SK-N-SH (cell line): ENCODE measurements around the gene MBD2. TPM values are rescaled to one million over a fixed set of nuclear protein-coding genes. Genes with fewer than 3 reads are reported as not detected.

Experiments used
- CTCF ChIA-PET: fragments of 300-600, 350-600 bp; formaldehyde crosslinking; extraction: SDS; loops from one replicate; lab custom pipeline; 2021; lab: Yijun Ruan, JAX
- POLR2A ChIA-PET: fragments of 350-600 bp; sonication (Branson Sonifier 250); formaldehyde crosslinking; extraction: SDS; loops from one replicate; lab custom pipeline; 2020; ENCODE audit warnings: antibody characterized with exemption, inconsistent platforms; lab: Yijun Ruan, JAX
- DNase-seq: peaks from one replicate; pipeline ENCODE4 v3.0.0; 2012
- H2AFZ ChIP-seq: fragments of 200-600 bp; sonication (generic); 2 replicates; pipeline ENCODE4 v1.8.1; 2016; ENCODE audit warnings: antibody characterized with exemption, mild to moderate bottlenecking, low read depth
- H3F3A ChIP-seq: fragments of 200-600 bp; sonication (generic); replicated peaks from 2 replicates; pipeline ENCODE3; 2016; ENCODE audit warnings: antibody characterized with exemption, mild to moderate bottlenecking; ENCODE audit not compliant: insufficient read depth
- H3K27ac ChIP-seq, 2 experiments: fragments of 200-500 bp in 1 of 2; fragments of 200-600 bp in 1 of 2; sonication (Bioruptor generic) in 1 of 2; sonication (generic), shearing (Covaris generic) in 1 of 2; 2 replicates each; pipeline versions ENCODE4 v1.5.1 to v1.6.1; 2014 to 2016; ENCODE audit warnings: low read depth in 2 of 2, inconsistent platforms in 1 of 2, low read length in 1 of 2, mild to moderate bottlenecking in 1 of 2, mixed read lengths in 1 of 2
- H3K27me3 ChIP-seq: fragments of 200-600 bp; sonication (generic), shearing (Covaris generic); 2 replicates; pipeline ENCODE4 v1.6.1; 2016; ENCODE audit warnings: mixed run types; ENCODE audit not compliant: insufficient read depth
- H3K36me3 ChIP-seq, 2 experiments: fragments of 200-500 bp in 1 of 2; fragments of 200-600 bp in 1 of 2; sonication (Bioruptor generic) in 1 of 2; sonication (generic) in 1 of 2; replicated peaks in 1 of 2; 2 replicates each; pipeline versions ENCODE3 to v1.5.1; 2014 to 2016; ENCODE audit warnings: low read length in 1 of 2, mild to moderate bottlenecking in 1 of 2; ENCODE audit not compliant: insufficient read depth in 2 of 2, control insufficient read depth in 1 of 2
- H3K4me1 ChIP-seq, 2 experiments: fragments of 200-500 bp in 1 of 2; fragments of 200-600 bp in 1 of 2; sonication (Bioruptor generic) in 1 of 2; sonication (generic), shearing (Covaris generic) in 1 of 2; 2 replicates each; pipeline versions ENCODE4 v1.5.1 to v1.6.1; 2014 to 2016; ENCODE audit warnings: low read depth in 1 of 2, low read length in 1 of 2, mixed run types in 1 of 2; ENCODE audit not compliant: insufficient read depth in 2 of 2, control insufficient read depth in 1 of 2
- H3K4me2 ChIP-seq: fragments of 200-600 bp; sonication (generic), shearing (Covaris generic); 2 replicates; pipeline ENCODE4 v1.6.1; 2017; ENCODE audit warnings: mixed run types
- H3K4me3 ChIP-seq, 2 experiments: fragments of 200-500 bp in 1 of 2; fragments of 200-600 bp in 1 of 2; sonication (Bioruptor generic) in 1 of 2; sonication (generic), shearing (Covaris generic) in 1 of 2; 2 replicates each; pipeline versions ENCODE4 v1.5.1 to v1.8.1; 2014 to 2016; ENCODE audit warnings: low read depth in 2 of 2, inconsistent platforms in 1 of 2, low read length in 1 of 2, mild to moderate bottlenecking in 1 of 2, mixed read lengths in 1 of 2, moderate library complexity in 1 of 2
- H3K79me2 ChIP-seq: fragments of 200-600 bp; sonication (generic); 2 replicates; pipeline ENCODE4 v1.8.1; 2017; ENCODE audit warnings: mild to moderate bottlenecking; ENCODE audit not compliant: insufficient read depth
- H3K9ac ChIP-seq: fragments of 200-600 bp; sonication (generic); 2 replicates; pipeline ENCODE4 v1.6.1; 2017; ENCODE audit warnings: mixed run types
- H3K9me2 ChIP-seq: fragments of 200-600 bp; sonication (generic); 2 replicates; pipeline ENCODE4 v1.6.1; 2017; ENCODE audit warnings: mixed run types
- H3K9me3 ChIP-seq: fragments of 200-600 bp; sonication (generic); 2 replicates; pipeline ENCODE4 v1.6.1; 2017; ENCODE audit warnings: mixed run types, mild to moderate bottlenecking, moderate library complexity
- H4K20me1 ChIP-seq: fragments of 200-600 bp; sonication (generic); 2 replicates; pipeline ENCODE4 v1.6.1; 2017; ENCODE audit warnings: mild to moderate bottlenecking, mixed run types; ENCODE audit not compliant: insufficient read depth
- ELF1 ChIP-seq: IDR thresholded peaks from 2 replicates; pipeline ENCODE4 v1.4.0; 2012
- EP300 ChIP-seq, 2 experiments: IDR thresholded peaks; 2 replicates each; pipeline versions ENCODE4 v1.4.0 to v1.6.1; 2012; ENCODE audit warnings: borderline replicate concordance in 1 of 2, low read depth in 1 of 2, low read length in 1 of 2
- FOSL2 ChIP-seq: IDR thresholded peaks from 2 replicates; pipeline ENCODE4 v1.4.0; 2012; ENCODE audit warnings: low read depth, mild to moderate bottlenecking, moderate library complexity, borderline replicate concordance
- GABPA ChIP-seq: IDR thresholded peaks from 2 replicates; pipeline ENCODE4 v1.4.0; 2012; ENCODE audit warnings: low read depth, mild to moderate bottlenecking
- MXI1 ChIP-seq: IDR thresholded peaks from 2 replicates; pipeline ENCODE4 v1.6.1; 2012; ENCODE audit warnings: mild to moderate bottlenecking, low read depth, low read length, improper control_type of control experiment
- NFIC ChIP-seq: IDR thresholded peaks from 2 replicates; pipeline ENCODE4 v1.4.0; 2012; ENCODE audit warnings: borderline replicate concordance
- NRF1 ChIP-seq: IDR thresholded peaks from 2 replicates; pipeline ENCODE4 v1.6.1; 2012; ENCODE audit warnings: low read depth, mild to moderate bottlenecking, low read length
- RCOR1 ChIP-seq: fragments of 150-350 bp; IDR thresholded peaks from 2 replicates; pipeline ENCODE4 v1.6.1; 2017; ENCODE audit warnings: antibody characterized with exemption, low read length
- RFX5 ChIP-seq: IDR thresholded peaks from 2 replicates; pipeline ENCODE4 v1.6.1; 2012; ENCODE audit warnings: mild to moderate bottlenecking, improper control_type of control experiment, low read length
- RXRA ChIP-seq: IDR thresholded peaks from 2 replicates; pipeline ENCODE4 v1.4.0; 2012; ENCODE audit warnings: low read depth, mild to moderate bottlenecking, borderline replicate concordance
- TAF1 ChIP-seq: IDR thresholded peaks from 2 replicates; pipeline ENCODE4 v1.6.1; 2012; ENCODE audit warnings: low read depth, mild to moderate bottlenecking, low read length, moderate library complexity, borderline replicate concordance
- TEAD4 ChIP-seq: IDR thresholded peaks from 2 replicates; pipeline ENCODE4 v1.4.0; 2012; ENCODE audit warnings: mild to moderate bottlenecking, borderline replicate concordance; ENCODE audit not compliant: insufficient read depth
- polyA plus RNA-seq, 3 experiments: library from polyadenylated mRNA; depleted of rRNA; stranded (reverse); fragments of >200 nt; gene quantifications; 2 replicates each; pipeline ENCODE4 v1.2.3, GENCODE V29; 2012
- TF ChIP-seq, protein P1 (sequence below): IDR thresholded peaks from 2 replicates; pipeline ENCODE4 v1.4.0; 2012; ENCODE audit warnings: low read depth, borderline replicate concordance
- TF ChIP-seq, protein P2 (sequence below): IDR thresholded peaks from 2 replicates; pipeline ENCODE4; 2012
- TF ChIP-seq, protein P3 (sequence below): IDR thresholded peaks from 2 replicates; pipeline ENCODE4 v1.4.0; 2012; ENCODE audit warnings: low read depth
- TF ChIP-seq, protein P4 (sequence below): IDR thresholded peaks from 2 replicates; pipeline ENCODE4 v1.6.1; 2012; ENCODE audit warnings: mild to moderate bottlenecking, low read depth, low read length, moderate library complexity
- TF ChIP-seq, protein P5 (sequence below): IDR thresholded peaks from 2 replicates; pipeline ENCODE4 v1.4.0; 2012; ENCODE audit warnings: low read depth, borderline replicate concordance
- TF ChIP-seq, protein P6 (sequence below): fragments of 150-350 bp; IDR thresholded peaks from 2 replicates; pipeline ENCODE4 v1.6.1; 2017; ENCODE audit warnings: antibody characterized with exemption, low read length, low read depth, borderline replicate concordance

The MBD2 gene
- polyA plus RNA-seq, 1 of the 3 experiments (the other 2 are of a cell fraction), result 12.5 TPM

DNA sequence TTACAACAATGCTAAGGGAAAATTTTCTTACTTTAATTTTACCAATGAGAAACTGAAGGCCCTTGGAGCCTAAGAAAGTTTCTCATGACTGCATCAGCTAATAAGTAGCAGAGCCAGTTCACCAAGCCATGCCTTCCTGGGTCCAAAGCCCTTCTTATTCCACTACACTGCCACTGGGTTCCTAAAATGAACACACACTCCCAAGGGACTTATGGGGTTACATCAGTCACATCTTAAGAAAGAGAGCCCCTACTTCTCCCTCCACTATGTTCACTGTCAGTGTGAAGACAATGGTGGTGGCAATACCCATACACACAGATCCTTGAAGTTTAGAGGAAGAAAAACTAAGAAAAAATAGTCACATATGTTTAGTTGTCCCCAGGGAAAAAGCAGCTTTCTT is 20.6 kb downstream of the MBD2 start:
- Histone ChIP-seq H3K4me2 (no peak overlapping the region), H4K20me1 (peaks cover 40% of the 10 kb centered on the region), H3K9ac (no peak overlapping the region), H3F3A (no peaks in the 10 kb centered on the region), H2AFZ (no peak overlapping the region), H3K4me1 (no peaks in the 10 kb centered on the region; a peak in 1 of 4 replicates), H3K9me3 (no peaks in the 10 kb centered on the region), H3K27me3 (no peaks in the 10 kb centered on the region), H3K36me3 (peaks cover 29 to 38% of the 10 kb centered on the region in 2 experiments), H3K79me2 (peaks cover 83% of the 10 kb centered on the region), H3K4me3 (no peak overlapping the region), H3K27ac (no peak overlapping the region), H3K9me2 (no peaks in the 10 kb centered on the region)
- ChIA-PET POLR2A (no interaction called here), CTCF (interaction anchor here (0.7 kb wide), 1 partner anchor 113 kb away, joined by 3 read pairs; no protein-coding TSS in a partner anchor)
- TF ChIP-seq, protein P1, sequence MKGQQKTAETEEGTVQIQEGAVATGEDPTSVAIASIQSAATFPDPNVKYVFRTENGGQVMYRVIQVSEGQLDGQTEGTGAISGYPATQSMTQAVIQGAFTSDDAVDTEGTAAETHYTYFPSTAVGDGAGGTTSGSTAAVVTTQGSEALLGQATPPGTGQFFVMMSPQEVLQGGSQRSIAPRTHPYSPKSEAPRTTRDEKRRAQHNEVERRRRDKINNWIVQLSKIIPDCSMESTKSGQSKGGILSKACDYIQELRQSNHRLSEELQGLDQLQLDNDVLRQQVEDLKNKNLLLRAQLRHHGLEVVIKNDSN, result no peak
- TF ChIP-seq MXI1 (no peak), TEAD4 (no peak), NRF1 (no peak), RCOR1 (no peak), GABPA (no peak), FOSL2 (no peak), RFX5 (no peak), EP300 (IDR thresholded peaks at IDR 0.05; ENCODE audit: borderline replicate concordance in 1 of 2, low read depth in 1 of 2, low read length in 1 of 2) (no peak), ELF1 (no peak), NFIC (no peak), TAF1 (no peak), RXRA (no peak)
- TF ChIP-seq, protein P2, sequence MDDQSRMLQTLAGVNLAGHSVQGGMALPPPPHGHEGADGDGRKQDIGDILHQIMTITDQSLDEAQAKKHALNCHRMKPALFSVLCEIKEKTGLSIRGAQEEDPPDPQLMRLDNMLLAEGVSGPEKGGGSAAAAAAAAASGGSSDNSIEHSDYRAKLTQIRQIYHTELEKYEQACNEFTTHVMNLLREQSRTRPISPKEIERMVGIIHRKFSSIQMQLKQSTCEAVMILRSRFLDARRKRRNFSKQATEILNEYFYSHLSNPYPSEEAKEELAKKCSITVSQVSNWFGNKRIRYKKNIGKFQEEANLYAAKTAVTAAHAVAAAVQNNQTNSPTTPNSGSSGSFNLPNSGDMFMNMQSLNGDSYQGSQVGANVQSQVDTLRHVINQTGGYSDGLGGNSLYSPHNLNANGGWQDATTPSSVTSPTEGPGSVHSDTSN, result no peak
- TF ChIP-seq, protein P3, sequence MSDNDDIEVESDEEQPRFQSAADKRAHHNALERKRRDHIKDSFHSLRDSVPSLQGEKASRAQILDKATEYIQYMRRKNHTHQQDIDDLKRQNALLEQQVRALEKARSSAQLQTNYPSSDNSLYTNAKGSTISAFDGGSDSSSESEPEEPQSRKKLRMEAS, result no peak
- TF ChIP-seq, protein P4, sequence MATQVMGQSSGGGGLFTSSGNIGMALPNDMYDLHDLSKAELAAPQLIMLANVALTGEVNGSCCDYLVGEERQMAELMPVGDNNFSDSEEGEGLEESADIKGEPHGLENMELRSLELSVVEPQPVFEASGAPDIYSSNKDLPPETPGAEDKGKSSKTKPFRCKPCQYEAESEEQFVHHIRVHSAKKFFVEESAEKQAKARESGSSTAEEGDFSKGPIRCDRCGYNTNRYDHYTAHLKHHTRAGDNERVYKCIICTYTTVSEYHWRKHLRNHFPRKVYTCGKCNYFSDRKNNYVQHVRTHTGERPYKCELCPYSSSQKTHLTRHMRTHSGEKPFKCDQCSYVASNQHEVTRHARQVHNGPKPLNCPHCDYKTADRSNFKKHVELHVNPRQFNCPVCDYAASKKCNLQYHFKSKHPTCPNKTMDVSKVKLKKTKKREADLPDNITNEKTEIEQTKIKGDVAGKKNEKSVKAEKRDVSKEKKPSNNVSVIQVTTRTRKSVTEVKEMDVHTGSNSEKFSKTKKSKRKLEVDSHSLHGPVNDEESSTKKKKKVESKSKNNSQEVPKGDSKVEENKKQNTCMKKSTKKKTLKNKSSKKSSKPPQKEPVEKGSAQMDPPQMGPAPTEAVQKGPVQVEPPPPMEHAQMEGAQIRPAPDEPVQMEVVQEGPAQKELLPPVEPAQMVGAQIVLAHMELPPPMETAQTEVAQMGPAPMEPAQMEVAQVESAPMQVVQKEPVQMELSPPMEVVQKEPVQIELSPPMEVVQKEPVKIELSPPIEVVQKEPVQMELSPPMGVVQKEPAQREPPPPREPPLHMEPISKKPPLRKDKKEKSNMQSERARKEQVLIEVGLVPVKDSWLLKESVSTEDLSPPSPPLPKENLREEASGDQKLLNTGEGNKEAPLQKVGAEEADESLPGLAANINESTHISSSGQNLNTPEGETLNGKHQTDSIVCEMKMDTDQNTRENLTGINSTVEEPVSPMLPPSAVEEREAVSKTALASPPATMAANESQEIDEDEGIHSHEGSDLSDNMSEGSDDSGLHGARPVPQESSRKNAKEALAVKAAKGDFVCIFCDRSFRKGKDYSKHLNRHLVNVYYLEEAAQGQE, result no peak
- TF ChIP-seq, protein P5, sequence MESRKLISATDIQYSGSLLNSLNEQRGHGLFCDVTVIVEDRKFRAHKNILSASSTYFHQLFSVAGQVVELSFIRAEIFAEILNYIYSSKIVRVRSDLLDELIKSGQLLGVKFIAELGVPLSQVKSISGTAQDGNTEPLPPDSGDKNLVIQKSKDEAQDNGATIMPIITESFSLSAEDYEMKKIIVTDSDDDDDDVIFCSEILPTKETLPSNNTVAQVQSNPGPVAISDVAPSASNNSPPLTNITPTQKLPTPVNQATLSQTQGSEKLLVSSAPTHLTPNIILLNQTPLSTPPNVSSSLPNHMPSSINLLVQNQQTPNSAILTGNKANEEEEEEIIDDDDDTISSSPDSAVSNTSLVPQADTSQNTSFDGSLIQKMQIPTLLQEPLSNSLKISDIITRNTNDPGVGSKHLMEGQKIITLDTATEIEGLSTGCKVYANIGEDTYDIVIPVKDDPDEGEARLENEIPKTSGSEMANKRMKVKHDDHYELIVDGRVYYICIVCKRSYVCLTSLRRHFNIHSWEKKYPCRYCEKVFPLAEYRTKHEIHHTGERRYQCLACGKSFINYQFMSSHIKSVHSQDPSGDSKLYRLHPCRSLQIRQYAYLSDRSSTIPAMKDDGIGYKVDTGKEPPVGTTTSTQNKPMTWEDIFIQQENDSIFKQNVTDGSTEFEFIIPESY, result no peak
- TF ChIP-seq, protein P6, sequence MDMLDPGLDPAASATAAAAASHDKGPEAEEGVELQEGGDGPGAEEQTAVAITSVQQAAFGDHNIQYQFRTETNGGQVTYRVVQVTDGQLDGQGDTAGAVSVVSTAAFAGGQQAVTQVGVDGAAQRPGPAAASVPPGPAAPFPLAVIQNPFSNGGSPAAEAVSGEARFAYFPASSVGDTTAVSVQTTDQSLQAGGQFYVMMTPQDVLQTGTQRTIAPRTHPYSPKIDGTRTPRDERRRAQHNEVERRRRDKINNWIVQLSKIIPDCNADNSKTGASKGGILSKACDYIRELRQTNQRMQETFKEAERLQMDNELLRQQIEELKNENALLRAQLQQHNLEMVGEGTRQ, result no peak
- DNase-seq, result no peak
